ENCODE results near the gene CCDC15.

CCDC15 gene

GRCh38 chr11:124943254-124943616 is 10.8 kb upstream of the CCDC15 start:
- TF ChIP-seq, protein P1, sequence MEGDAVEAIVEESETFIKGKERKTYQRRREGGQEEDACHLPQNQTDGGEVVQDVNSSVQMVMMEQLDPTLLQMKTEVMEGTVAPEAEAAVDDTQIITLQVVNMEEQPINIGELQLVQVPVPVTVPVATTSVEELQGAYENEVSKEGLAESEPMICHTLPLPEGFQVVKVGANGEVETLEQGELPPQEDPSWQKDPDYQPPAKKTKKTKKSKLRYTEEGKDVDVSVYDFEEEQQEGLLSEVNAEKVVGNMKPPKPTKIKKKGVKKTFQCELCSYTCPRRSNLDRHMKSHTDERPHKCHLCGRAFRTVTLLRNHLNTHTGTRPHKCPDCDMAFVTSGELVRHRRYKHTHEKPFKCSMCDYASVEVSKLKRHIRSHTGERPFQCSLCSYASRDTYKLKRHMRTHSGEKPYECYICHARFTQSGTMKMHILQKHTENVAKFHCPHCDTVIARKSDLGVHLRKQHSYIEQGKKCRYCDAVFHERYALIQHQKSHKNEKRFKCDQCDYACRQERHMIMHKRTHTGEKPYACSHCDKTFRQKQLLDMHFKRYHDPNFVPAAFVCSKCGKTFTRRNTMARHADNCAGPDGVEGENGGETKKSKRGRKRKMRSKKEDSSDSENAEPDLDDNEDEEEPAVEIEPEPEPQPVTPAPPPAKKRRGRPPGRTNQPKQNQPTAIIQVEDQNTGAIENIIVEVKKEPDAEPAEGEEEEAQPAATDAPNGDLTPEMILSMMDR (conservative IDR thresholded peaks at IDR 0.05) = no peak
- H3K27ac ChIP-seq = no peak overlapping the region

DNA sequence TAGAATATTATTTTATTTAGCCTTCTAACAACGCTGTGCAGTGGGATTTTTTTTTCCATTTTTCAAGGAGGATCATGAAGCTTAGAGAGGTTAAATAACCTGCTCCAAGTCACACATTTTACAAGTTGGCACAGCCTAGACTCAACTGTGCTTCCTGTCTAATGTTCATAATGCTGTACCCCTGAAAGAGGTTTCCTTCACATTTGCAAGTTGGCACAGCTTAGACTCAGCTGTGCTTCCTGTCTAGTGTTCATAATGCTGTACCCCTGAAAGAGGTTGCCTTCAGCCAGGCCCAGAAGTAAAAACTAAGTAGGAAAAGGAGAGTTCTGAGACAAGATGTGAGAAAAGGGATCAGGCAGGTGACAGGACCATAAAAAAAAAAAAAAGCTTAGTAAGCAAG is 10.3 kb upstream of the CCDC15 start:
- H3K27ac ChIP-seq = no peak overlapping the region
- TF ChIP-seq, protein P1 (conservative IDR thresholded peaks at IDR 0.05) = no peak

DNA sequence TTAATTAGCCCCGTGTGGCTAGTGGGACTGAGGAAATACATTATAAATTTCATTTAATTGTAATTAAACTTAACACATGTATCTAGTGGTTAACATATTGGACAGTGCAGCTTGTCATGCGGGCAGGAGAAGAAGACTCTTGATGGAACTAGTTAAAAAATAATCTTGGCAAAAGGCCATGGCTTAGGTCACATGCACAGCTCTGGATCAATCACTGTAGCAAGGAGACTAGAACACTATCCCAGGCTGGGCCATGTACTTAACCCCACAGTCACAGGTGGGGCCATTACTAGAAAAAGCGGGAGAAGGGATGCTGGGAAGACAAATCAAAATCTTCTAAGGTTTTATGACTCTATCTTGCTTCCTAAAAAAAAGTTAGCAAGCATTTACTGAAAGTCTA is 9.4 kb upstream of the CCDC15 start:
- TF ChIP-seq, protein P1 (conservative IDR thresholded peaks at IDR 0.05) = no peak
- H3K27ac ChIP-seq = no peak overlapping the region

GRCh38 chr11:124945826-124946225 is 8.2 kb upstream of the CCDC15 start:
- TF ChIP-seq, protein P1 (conservative IDR thresholded peaks at IDR 0.05) = no peak
- no peak overlapping the region for H3K27ac ChIP-seq

DNA sequence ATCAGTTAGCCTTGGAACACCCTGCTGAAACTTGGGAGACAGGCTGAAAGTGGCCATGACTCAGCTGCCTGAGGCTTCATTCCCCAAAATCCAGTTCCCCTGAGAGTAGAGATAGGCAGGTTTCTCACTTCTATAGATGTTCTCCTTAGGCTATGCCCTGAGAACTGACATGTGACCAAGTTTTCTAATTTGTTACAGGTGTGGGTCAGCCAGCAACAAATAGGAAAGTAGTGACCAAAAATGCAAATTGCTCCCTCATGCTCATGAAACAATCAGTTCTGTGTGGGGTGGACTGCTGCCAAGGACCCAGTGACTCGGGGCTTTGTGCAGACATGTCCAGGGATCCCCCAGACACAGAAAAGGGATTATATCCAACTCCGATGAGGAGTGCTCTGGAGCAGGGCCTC is 7.3 kb upstream of the CCDC15 start:
- TF ChIP-seq, protein P1 (conservative IDR thresholded peaks at IDR 0.05) = no peak
- no peak overlapping the region for H3K27ac ChIP-seq

DNA sequence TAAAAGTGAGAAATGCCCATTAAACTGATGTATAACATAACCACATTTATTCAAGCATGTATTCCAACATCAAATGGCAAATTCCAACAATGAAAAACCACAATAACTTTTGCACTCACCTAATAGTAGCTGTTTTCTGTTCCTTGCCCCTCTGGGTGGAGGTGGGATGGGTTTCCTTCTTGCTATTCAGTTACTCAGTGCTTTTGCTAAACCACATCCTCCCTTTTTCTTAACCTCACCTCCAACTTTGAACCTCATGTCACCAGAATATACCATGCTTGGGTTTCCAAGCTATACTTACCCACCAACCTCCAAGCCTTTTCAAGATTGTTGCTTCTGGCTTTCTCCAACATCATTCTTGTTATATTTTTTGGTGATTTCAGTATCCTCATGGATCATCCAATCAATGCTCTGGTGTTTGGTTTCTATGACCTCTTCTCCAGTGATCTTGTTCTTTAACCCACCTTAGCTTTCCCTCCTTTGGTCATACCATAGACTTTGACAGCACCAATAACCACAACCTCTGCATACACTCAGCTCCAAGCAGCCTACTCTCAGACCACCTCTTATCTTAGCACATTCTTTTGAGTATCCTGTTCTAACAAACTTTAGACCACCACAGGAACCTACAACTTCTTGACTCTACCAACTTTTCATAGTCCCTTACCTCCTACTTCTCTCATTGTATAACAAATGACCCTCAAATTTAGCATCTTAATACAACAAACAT is 3.2 kb upstream of the CCDC15 start:
- TF ChIP-seq, protein P1 (conservative IDR thresholded peaks at IDR 0.05) = no peak
- H3K27ac ChIP-seq = no peak overlapping the region

GRCh38 chr11:124951341-124951740 is 2.7 kb upstream of the CCDC15 start:
- TF ChIP-seq, protein P1 (conservative IDR thresholded peaks at IDR 0.05) = no peak
- H3K27ac ChIP-seq = no peak overlapping the region

All from VCaP (cell line).